Astrocyte of the hippocampus (primary cell): ENCODE results near the gene NCF4.
A peak's percentile ranks its signal among the peaks of the same experiment; 100 is the strongest.

Source experiments
- DNase-seq: peaks from one replicate; pipeline ENCODE4 v3.0.0; 2011; ENCODE audit warnings: low read depth, low spot score

The NCF4 gene

DNA sequence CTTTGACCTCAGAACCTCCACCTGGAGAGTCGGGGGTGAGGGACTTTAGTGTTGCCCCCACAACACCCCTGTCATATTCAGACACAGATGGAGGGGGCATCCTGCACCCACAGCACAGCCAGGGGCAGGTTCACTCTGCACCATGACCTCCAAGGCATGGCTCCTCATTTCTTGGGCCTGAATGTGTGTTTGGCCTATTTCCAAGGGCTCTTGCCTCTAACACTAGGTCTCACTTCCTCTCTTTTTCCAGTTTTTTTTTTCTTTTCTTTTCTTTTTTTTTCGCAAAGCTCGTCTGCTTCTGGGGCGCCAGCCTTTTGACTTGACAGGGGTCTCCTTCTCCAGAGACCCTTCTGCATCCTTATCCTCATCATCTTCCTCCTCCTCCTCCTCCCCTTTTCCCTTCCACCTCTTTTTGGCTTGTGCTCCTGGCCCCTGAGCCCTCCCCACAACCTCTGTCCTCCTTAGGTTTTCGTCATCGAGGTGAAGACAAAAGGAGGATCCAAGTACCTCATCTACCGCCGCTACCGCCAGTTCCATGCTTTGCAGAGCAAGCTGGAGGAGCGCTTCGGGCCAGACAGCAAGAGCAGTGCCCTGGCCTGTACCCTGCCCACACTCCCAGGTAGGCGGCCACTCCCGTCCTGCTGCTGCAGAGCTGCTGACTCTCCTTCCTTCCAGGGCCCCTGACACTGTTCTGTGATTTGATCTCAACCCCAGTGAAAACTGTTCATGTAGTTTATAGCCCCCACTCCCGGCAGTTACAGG is 3.8 kb downstream of the NCF4 start:
- no peak for DNase-seq

GRCh38 chr22:36865346-36865745 is 4.5 kb downstream of the NCF4 start:
- DNase-seq, result peak; percentile 24

DNA sequence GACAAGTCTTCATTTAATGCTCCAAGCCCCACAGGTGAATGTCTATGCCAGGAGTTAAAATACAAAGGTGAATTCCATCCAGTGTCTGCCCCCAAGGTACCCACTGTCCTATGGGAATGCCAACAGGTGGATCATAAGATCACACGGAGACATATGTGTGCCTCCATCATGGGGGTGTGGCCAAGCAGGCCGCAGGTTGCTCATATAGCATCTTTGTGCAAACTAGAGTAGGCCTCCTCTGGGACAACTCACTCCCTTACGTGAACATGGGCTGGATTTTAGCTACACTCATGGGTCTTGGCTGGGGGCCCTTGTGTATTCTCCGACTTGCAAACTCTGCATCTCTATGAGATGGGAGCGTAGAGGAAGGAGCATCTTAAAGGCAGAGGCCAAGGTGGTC is 6.9 kb downstream of the NCF4 start:
- no peak for DNase-seq

DNA sequence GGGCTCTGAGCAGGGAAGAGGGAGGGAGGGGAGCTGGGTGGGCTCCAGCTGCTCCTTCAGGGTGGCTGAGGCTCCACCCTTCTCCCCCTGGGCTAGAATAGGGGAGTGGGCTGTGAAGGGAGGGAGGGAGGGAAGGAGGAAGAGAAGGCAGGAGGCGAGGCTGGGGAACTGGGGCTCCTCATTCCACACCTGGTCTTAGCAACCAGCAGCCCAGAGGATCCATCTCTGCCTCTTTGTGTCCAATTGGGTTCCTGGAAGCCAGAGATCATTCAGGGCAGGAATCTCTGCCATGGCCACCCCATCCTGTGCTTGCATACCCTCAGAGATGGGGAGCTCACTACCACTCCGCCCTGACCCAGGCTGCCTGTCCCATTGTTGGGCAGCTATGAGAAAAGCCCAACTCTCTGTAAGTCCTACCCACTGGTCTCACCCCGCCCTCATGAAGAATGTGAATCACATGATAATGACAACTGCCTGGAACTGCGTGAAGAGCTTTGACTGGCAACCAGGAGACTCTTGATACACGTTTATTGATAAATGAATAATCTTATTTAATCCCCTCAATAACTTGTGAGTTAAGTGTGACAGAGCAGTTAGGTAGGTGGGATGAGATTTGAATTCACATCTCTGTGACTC is 7.9 kb downstream of the NCF4 start:
- no peak for DNase-seq

DNA sequence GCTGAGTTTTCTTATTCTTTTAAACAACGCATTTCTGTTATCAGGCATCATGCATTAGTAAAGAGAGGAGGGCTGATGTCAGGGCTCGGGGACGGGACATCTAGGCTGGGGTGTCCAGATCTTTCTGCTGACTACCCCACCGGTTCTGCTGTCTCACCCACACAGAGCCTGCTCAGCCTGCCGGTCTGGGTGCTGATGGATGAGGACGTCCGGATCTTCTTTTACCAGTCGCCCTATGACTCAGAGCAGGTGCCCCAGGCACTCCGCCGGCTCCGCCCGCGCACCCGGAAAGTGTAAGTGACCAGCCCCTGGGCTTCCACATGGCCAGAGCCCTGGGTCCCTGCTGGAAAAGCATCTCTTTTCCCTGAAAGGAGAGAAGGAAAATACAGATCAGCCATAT is 9.4 kb downstream of the NCF4 start:
- no peak for DNase-seq

GRCh38 chr22:36871669-36872081 is 10.9 kb downstream of the NCF4 start:
- DNase-seq, result no peak

DNA sequence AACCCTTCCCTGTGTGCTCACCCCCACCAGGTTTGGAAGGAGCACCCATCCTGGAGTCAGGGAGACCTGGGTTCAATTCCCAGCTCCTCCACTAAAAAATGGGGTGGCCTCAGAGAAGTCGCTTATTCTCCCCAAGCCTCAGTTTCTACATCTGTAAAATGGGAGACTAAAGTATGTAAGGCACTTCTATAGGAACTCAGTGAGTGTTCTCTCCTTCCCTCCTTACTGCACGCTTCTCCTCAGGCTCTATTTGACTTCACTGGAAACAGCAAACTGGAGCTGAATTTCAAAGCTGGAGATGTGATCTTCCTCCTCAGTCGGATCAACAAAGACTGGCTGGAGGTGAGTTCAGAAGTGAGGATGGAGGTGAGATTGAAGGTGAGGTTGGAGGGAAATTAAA is 11.3 kb downstream of the NCF4 start:
- no peak for DNase-seq

DNA sequence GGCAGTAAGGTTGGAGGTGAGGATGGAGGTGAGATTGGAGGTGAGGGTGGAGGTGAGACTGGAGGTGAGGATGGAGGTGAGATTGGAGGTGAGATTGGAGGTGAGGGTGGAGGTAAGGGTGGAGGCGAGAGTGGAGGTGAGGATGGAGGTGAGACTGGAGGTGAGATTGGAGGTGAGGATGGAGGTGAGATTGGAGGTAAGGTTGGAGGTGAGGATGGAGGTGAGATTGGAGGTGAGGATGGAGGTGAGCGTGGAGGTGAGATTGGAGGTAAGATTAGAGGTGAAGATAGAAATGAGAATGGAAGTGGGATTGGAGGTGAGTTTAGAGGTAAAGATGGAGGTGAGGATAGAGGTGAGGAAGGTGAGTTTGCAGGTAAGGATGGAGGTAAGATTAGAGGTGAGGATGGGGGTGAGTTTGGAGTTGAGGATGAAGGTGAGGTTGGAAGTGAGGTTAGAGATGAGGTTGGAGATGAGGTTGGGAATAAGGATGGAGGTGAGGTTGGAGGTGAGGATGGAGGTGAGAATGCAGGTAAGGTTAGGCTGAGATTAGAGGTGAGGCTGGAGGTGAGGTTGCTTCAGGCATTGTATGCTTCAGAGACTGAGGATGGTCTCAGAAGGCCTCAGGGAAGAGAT is 12.2 kb downstream of the NCF4 start:
- DNase-seq, result no peak

- DNase-seq, result peak; percentile 48
These were observed 13.0 kb downstream of the NCF4 start for GRCh38 chr22:36873614-36874308.

GRCh38 chr22:36874309-36874696 is 13.5 kb downstream of the NCF4 start:
- DNase-seq, result no peak

- DNase-seq, result no peak
These were observed 13.9 kb downstream of the NCF4 start for GRCh38 chr22:36874736-36875135.

GRCh38 chr22:36875741-36876140 is 14.9 kb downstream of the NCF4 start:
- no peak for DNase-seq

- DNase-seq, result no peak
These were observed 19.0 kb downstream of the NCF4 start for GRCh38 chr22:36879775-36880174.

DNA sequence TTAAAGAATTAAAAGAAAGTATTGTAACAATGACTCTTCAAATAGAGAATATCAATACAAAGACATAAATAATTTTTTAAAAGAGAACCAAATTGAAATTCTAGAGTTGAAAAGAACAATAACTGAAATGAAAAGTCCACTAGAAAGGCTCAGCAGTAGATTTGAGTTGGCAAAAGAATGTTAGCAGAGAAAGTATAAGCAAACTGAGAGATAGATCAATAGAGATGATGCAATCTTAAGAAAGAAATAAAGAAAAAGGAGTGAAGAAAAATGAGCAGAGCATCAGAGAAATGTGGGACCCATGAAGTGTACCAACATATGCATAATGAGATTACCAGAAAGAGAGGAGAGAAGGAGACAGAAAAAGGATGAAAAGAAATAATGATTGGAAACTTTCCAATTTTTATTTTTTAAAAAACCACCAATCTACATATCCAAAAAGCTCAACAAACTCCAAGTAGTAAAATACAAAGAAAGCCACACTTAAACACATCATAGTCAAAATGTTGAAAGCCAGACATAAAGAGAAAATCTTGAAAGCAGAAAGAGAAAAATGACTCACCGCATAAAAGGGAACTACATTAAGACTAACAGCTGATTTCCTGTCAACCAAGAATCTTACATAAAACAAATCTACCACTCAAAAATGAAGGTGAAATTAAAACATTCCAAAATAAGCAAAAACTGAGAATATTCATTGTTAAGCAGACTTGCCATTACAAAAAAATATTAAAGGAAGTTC is 20.9 kb downstream of the NCF4 start:
- DNase-seq, result no peak

- DNase-seq, result no peak
These were observed 23.7 kb downstream of the NCF4 start for GRCh38 chr22:36884349-36885158.

DNA sequence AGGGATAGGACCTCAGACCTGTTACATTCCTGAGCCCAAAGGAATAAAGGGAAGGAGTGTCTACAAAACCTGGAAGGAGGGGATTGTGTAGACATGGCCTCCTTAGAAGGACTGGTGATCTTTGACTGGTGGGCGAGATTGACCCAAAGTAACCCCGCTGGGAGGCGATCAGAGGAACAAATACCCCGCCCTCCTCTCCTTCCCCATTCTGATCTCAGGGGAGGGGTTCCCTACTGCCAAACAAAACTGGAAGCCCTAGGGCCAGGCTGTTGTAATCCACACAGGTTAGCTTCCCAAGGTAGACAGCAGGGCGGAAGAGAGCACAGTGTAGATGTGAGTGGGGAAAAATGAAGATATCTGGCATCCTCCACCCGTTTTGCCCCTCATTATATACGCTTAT is 24.7 kb downstream of the NCF4 start:
- no peak for DNase-seq

DNA sequence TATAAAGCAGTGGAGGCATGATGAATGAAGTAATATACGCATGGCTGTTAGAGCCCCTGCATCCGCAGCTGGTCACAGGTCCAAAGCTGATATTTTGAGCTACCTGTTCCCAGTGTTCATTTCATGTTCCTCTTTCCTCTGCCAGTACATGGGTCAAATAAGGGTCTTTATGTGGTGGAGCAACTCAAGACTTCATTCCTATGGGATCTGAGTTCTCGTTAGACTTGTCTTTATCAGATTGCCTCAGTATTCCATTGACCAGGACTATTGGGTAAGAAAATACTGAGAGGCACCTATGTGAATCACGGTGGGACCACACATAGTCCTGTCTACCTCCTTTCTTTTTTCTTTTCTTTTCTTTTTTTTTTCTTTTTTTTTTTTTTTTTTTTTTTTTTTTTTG is 25.2 kb downstream of the NCF4 start:
- no peak for DNase-seq

- DNase-seq, result no peak
These were observed 26.4 kb downstream of the NCF4 start for GRCh38 chr22:36887162-36887561.

DNA sequence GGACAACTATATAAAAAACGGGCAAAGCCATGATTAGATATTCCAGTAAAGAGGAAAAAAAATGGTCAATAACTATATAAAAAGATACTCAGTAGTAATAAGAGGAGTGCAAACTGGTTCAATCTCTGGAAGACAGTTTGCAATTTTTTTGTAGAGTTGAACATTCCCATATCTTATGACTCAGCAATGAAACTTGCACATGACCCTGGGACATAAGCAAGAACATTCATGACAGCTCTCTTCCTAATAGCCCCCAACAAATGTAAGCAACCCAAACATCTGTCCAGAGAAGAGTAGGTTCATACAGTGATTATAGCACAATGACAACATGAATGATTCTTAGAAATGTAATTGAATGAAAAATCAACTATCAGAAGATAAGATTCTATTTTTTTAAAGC is 30.8 kb downstream of the NCF4 start:
- no peak for DNase-seq

- no peak for DNase-seq
These were observed 31.5 kb downstream of the NCF4 start for GRCh38 chr22:36892292-36892691.

DNA sequence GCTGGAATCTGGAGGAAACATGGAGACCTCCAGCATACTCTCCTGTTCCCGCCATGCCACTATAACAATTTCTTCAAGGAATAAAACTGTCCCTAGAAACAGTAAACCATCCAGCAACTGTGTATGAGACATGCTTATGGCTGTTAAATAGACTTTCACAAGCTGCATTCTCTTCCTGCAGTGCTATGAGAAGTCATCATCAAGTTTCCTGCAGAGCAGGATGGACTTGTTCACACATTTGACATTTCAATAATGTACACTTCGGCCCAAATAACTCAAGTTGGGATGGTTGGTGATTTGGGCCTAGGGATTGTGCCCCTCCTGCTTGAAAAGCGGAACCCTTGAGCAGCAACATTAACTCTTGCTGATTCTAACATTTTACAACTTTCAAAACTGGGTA is 32.5 kb downstream of the NCF4 start:
- no peak for DNase-seq
